HCT116 (cell line): Measurements from ENCODE around the gene PER2. TPM values are rescaled to one million over a fixed set of nuclear protein-coding genes. Genes with fewer than 3 reads are reported as not detected.

Experiments
- ATAC-seq: fragments of 200-7000 bp; cut with Tn5 transposase; 2 replicates; pipeline ENCODE4 v1.9.1; 2020; ENCODE audit warnings: mild to moderate bottlenecking, moderate library complexity
- BruUV-seq: library from RNA; stranded (reverse); fragments of 400-500 nt; replicated peaks from 2 replicates; lab custom pipeline; 2021; lab: Mats Ljungman, UMichigan
- CTCF ChIA-PET: fragments of 300-600 bp; sonication (Branson Sonifier 250); formaldehyde crosslinking; loops from one replicate; lab custom pipeline; 2021; ENCODE audit warnings: antibody characterized with exemption; lab: Charles Lee
- POLR2A ChIA-PET: fragments of 300-600, 350-600 bp; sonication (Branson Sonifier 250); formaldehyde crosslinking; loops from one replicate; lab custom pipeline; 2021; ENCODE audit warnings: antibody characterized with exemption; lab: Charles Lee
- RAD21 ChIA-PET, 2 experiments: fragments of 300-600 bp; sonication (Branson Sonifier 250); formaldehyde crosslinking; loops; one replicate each; lab custom pipeline; 2023; ENCODE audit warnings: low total read pairs in 2 of 2; ENCODE audit not compliant: uncharacterized antibody in 2 of 2, unreplicated experiment in 2 of 2, low non-redundant PET in 1 of 2; lab: Charles Lee
- DNase-seq: peaks from one replicate; pipeline ENCODE4 v3.0.0-alpha.2; 2010; ENCODE audit warnings: low read depth, low spot score
- H2AFZ ChIP-seq: fragments of 200-600 bp; shearing (Covaris generic), sonication (generic); 2 replicates; pipeline ENCODE4 v1.6.1; 2017; ENCODE audit warnings: low read depth, mixed run types, mixed read lengths, antibody characterized with exemption, low read length; ENCODE audit not compliant: poor library complexity, severe bottlenecking
- H3K27ac ChIP-seq: 2 replicates; pipeline ENCODE4 v1.5.1; 2012; ENCODE audit warnings: low read depth, low read length
- H3K27me3 ChIP-seq: fragments of 200-600 bp; sonication (generic); 2 replicates; pipeline ENCODE4 v1.6.1; 2016; ENCODE audit warnings: mixed run types, low read length, mixed read lengths; ENCODE audit not compliant: insufficient read depth
- H3K36me3 ChIP-seq, 2 experiments: fragments of 200-500 bp in 1 of 2; fragments of 200-600 bp in 1 of 2; sonication (Bioruptor generic) in 1 of 2; sonication (generic) in 1 of 2; 2 replicates each; pipeline versions ENCODE4 v1.5.1 to v1.6.1; 2014 to 2016; ENCODE audit warnings: low read length in 2 of 2, inconsistent platforms in 1 of 2, mixed read lengths in 1 of 2, mixed run types in 1 of 2; ENCODE audit not compliant: insufficient read depth in 2 of 2, control insufficient read depth in 1 of 2
- H3K4me1 ChIP-seq, 2 experiments: fragments of 200-600 bp in 1 of 2; sonication (generic) in 1 of 2; 2 replicates each; pipeline versions ENCODE4 v1.5.1 to v1.6.1; 2012 to 2017; ENCODE audit warnings: low read length in 2 of 2, inconsistent platforms in 1 of 2, mild to moderate bottlenecking in 1 of 2, mixed read lengths in 1 of 2, mixed run types in 1 of 2, moderate library complexity in 1 of 2; ENCODE audit not compliant: insufficient read depth in 2 of 2, control insufficient read depth in 1 of 2
- H3K4me2 ChIP-seq: fragments of 200-600 bp; sonication (generic); 2 replicates; pipeline ENCODE4 v1.6.1; 2017; ENCODE audit warnings: mixed run types, low read length, mixed read lengths
- H3K4me3 ChIP-seq, 2 experiments: fragments of 200-600 bp in 1 of 2; sonication (generic) in 1 of 2; replicated peaks in 1 of 2; 2 replicates each; pipeline ENCODE4 v1.5.1; 2011 to 2016; ENCODE audit warnings: low read length in 2 of 2, control low read depth in 1 of 2, low read depth in 1 of 2, mild to moderate bottlenecking in 1 of 2, mixed read lengths in 1 of 2, mixed run types in 1 of 2
- H3K79me2 ChIP-seq: fragments of 200-600 bp; sonication (generic); 2 replicates; pipeline ENCODE4 v1.6.1; 2017; ENCODE audit warnings: mild to moderate bottlenecking, mixed run types, low read length, moderate library complexity, mixed read lengths; ENCODE audit not compliant: insufficient read depth
- H3K9ac ChIP-seq: fragments of 200-600 bp; sonication (generic); 2 replicates; pipeline ENCODE4 v1.6.1; 2016; ENCODE audit warnings: low read length, mixed read lengths
- H3K9me2 ChIP-seq: fragments of 200-600 bp; sonication (generic), shearing (Covaris generic); 2 replicates; pipeline ENCODE4 v1.6.1; 2017; ENCODE audit warnings: mixed run types, mild to moderate bottlenecking, moderate library complexity; ENCODE audit not compliant: insufficient read depth
- H3K9me3 ChIP-seq, 2 experiments: fragments of 200-500 bp in 1 of 2; fragments of 200-600 bp in 1 of 2; sonication (Bioruptor generic) in 1 of 2; sonication (generic) in 1 of 2; 2 replicates each; pipeline ENCODE4 v1.6.1; 2014 to 2017; ENCODE audit warnings: low read length in 2 of 2, mixed read lengths in 2 of 2, inconsistent platforms in 1 of 2, low read depth in 1 of 2, mild to moderate bottlenecking in 1 of 2, mixed run types in 1 of 2, moderate library complexity in 1 of 2; ENCODE audit not compliant: control insufficient read depth in 1 of 2, insufficient read depth in 1 of 2
- H4K20me1 ChIP-seq: fragments of 200-600 bp; sonication (generic), shearing (Covaris generic); 2 replicates; pipeline ENCODE4 v1.6.1; 2017; ENCODE audit warnings: mixed run types, mild to moderate bottlenecking, moderate library complexity; ENCODE audit not compliant: insufficient read depth
- CBX3 ChIP-seq: IDR thresholded peaks from 2 replicates; pipeline ENCODE4 v1.6.1; 2012; ENCODE audit warnings: low read depth
- CEBPB ChIP-seq: IDR thresholded peaks from 2 replicates; pipeline ENCODE4 v1.6.1; 2012; ENCODE audit warnings: low read depth
- EGR1 ChIP-seq: IDR thresholded peaks from 2 replicates; pipeline ENCODE4 v1.6.1; 2012; ENCODE audit warnings: low read depth
- ELF1 ChIP-seq: IDR thresholded peaks from 2 replicates; pipeline ENCODE4 v1.6.1; 2012; ENCODE audit warnings: low read depth, borderline replicate concordance
- EZH2 ChIP-seq: fragments of 200-600 bp; sonication (generic); IDR thresholded peaks from 2 replicates; pipeline ENCODE4 v1.6.1; 2017; ENCODE audit warnings: antibody characterized with exemption, mixed run types
- JUND ChIP-seq: IDR thresholded peaks from 2 replicates; pipeline ENCODE4 v1.6.1; 2012
- POLR2A ChIP-seq: IDR thresholded peaks from 2 replicates; pipeline ENCODE4 v1.7.0; 2011; ENCODE audit warnings: borderline replicate concordance; ENCODE audit not compliant: insufficient read depth, insufficient read length; ENCODE audit errors: extremely low read depth
- POLR2AphosphoS5 ChIP-seq: IDR thresholded peaks from 2 replicates; pipeline ENCODE4 v1.6.1; 2011; ENCODE audit warnings: mild to moderate bottlenecking, low read depth, low read length, moderate library complexity
- RAD21 ChIP-seq: IDR thresholded peaks from 2 replicates; pipeline ENCODE4 v1.6.1; 2012; ENCODE audit warnings: low read depth, mild to moderate bottlenecking
- SIN3A ChIP-seq: IDR thresholded peaks from 2 replicates; pipeline ENCODE4 v1.6.1; 2012; ENCODE audit warnings: low read depth
- SRF ChIP-seq: IDR thresholded peaks from 2 replicates; pipeline ENCODE4 v1.6.1; 2012; ENCODE audit warnings: low read depth
- TCF7L2 ChIP-seq: IDR thresholded peaks from 2 replicates; pipeline ENCODE4 v1.7.0; 2011; ENCODE audit warnings: borderline replicate concordance, inconsistent platforms; ENCODE audit not compliant: insufficient read depth, insufficient read length; ENCODE audit errors: extremely low read depth
- YY1 ChIP-seq: IDR thresholded peaks from 2 replicates; pipeline ENCODE4 v1.6.1; 2011; ENCODE audit warnings: low read length, low read depth, moderate library complexity, mild to moderate bottlenecking; ENCODE audit not compliant: insufficient replicate concordance; ENCODE audit errors: extremely low read depth
- ZFX ChIP-seq: fragments of 450-650 bp; IDR thresholded peaks from 2 replicates; pipeline ENCODE4 v1.6.1; 2017
- intact Hi-C: fragments of 100-400 bp; cut with micrococcal nuclease; formaldehyde crosslinking; loops from 2 replicates; pipeline ENCODE4 v1.10.0; 2022
- total RNA-seq: library from RNA; stranded (reverse); gene quantifications from one replicate; pipeline ENCODE4 v1.2.1, GENCODE V29; 2021; ENCODE audit not compliant: unreplicated experiment
- TF ChIP-seq, protein P1 (sequence below): IDR thresholded peaks from 2 replicates; pipeline ENCODE4 v1.6.1; 2012
- TF ChIP-seq, protein P2 (sequence below), 3 experiments: fragments of 200-600 bp in 1 of 3; sonication (generic) in 1 of 3; IDR thresholded peaks in 2 of 3; conservative IDR thresholded peaks in 1 of 3; 2 replicates each; pipeline ENCODE4 v1.5.1; 2012 to 2017; ENCODE audit warnings: low read depth in 2 of 3, low read length in 2 of 3, antibody characterized with exemption in 1 of 3, borderline replicate concordance in 1 of 3, control low read depth in 1 of 3, mild to moderate bottlenecking in 1 of 3, mixed read lengths in 1 of 3, mixed run types in 1 of 3, moderate library complexity in 1 of 3; ENCODE audit not compliant: insufficient read depth in 1 of 3

Gene PER2
- total RNA-seq, 1 experiment from 2014 or later: 18.7 TPM

DNA sequence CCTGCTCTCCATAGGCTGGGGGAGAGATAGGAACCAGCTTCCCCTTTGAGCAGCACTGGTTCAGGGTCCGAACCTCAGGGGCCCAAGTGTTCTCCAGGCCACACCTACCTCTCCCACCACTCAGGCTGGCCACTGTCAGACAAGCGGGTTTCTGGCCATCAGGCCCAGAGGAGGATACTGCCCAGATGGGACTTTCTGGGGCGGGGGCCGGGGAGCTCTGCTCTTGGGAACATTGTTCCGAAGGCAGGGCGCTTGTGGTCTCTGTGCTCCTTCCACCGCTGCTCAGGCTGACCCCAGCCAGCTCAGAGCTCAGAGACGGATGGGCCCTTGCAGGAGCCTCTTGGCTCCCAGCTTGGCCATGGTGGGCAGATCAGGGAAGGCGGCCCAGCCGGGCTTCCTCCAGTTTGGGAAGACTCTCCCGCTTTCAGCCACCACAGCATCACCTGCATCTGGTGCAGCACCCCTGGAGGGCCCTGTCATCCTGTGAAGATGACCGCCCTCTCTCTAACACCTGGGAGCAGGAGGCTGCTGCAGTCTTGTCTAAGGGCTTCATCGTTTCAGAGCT is 26.7 kb upstream of the PER2 start:
- Histone ChIP-seq H3K79me2 (no peaks in the 10 kb centered on the region), H3K4me3 (no peak overlapping the region), H3K9me3 (0 out of 4 replicates have a peak, but pooled peaks cover 0 to 3% of the 10 kb centered on the region in 2 experiments), H3K9me2 (no peaks in the 10 kb centered on the region), H3K4me1 (peaks cover 6 to 7% of the 10 kb centered on the region in 2 experiments; a peak in 2 of 4 replicates), H3K9ac (no peak overlapping the region), H3K36me3 (no peaks in the 10 kb centered on the region), H3K27ac (no peak overlapping the region), H4K20me1 (no peaks in the 10 kb centered on the region), H3K4me2 (no peak overlapping the region), H3K27me3 (no peaks in the 10 kb centered on the region), H2AFZ (no peak overlapping the region)
- POLR2A ChIA-PET: no interaction called here
- ATAC-seq (no peak), DNase-seq (no peak)
- TF ChIP-seq POLR2AphosphoS5 (no peak), EGR1 (no peak), EZH2 (no peak), YY1 (no peak), JUND (no peak), CEBPB (no peak), TCF7L2 (no peak), SRF (no peak), POLR2A (no peak), RAD21 (no peak)
- RAD21 ChIA-PET: no interaction called here
- CTCF ChIA-PET: no interaction called here
- intact Hi-C loops: no loop called here
- no TSS peak for BruUV-seq

DNA sequence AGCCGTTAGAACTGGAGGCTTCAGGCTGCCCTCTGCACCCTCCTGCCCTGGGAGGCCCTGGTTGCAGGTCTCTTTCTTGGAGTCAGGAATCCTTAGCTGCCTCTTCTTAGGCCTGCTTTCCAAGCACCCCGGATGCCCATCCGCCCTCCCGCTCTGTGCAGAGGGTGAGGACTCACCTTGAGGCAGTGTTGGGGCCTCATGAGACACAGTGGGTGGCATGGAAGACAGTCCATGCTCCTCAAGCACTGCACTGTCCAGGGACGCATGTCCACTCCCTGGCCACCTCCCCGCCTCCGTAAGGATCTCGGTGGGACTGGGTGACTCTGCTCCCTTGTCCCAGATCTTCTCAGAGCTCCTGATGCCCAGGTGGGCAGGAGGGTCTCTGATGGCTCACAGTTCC is 26.2 kb upstream of the PER2 start:
- Histone ChIP-seq H2AFZ (no peak overlapping the region), H3K9me2 (no peaks in the 10 kb centered on the region), H3K4me3 (no peak overlapping the region), H3K4me2 (no peak overlapping the region), H3K36me3 (no peaks in the 10 kb centered on the region), H3K9me3 (0 out of 4 replicates have a peak, but pooled peaks cover 0 to 3% of the 10 kb centered on the region in 2 experiments), H3K27ac (no peak overlapping the region), H3K27me3 (no peaks in the 10 kb centered on the region), H4K20me1 (no peaks in the 10 kb centered on the region), H3K4me1 (peaks cover 2 to 3% of the 10 kb centered on the region in 2 experiments; a peak in 2 of 4 replicates), H3K79me2 (no peaks in the 10 kb centered on the region), H3K9ac (no peak overlapping the region)
- TF ChIP-seq EZH2 (no peak), ELF1 (no peak), YY1 (no peak), POLR2AphosphoS5 (no peak), ZFX (no peak), CEBPB (no peak), CBX3 (no peak), SIN3A (no peak), JUND (no peak), TCF7L2 (no peak)
- TF ChIP-seq, protein P1, sequence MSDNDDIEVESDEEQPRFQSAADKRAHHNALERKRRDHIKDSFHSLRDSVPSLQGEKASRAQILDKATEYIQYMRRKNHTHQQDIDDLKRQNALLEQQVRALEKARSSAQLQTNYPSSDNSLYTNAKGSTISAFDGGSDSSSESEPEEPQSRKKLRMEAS: no peak
- TF ChIP-seq, protein P2, sequence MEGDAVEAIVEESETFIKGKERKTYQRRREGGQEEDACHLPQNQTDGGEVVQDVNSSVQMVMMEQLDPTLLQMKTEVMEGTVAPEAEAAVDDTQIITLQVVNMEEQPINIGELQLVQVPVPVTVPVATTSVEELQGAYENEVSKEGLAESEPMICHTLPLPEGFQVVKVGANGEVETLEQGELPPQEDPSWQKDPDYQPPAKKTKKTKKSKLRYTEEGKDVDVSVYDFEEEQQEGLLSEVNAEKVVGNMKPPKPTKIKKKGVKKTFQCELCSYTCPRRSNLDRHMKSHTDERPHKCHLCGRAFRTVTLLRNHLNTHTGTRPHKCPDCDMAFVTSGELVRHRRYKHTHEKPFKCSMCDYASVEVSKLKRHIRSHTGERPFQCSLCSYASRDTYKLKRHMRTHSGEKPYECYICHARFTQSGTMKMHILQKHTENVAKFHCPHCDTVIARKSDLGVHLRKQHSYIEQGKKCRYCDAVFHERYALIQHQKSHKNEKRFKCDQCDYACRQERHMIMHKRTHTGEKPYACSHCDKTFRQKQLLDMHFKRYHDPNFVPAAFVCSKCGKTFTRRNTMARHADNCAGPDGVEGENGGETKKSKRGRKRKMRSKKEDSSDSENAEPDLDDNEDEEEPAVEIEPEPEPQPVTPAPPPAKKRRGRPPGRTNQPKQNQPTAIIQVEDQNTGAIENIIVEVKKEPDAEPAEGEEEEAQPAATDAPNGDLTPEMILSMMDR (IDR thresholded peaks at IDR 0.05 in 2 of 3, conservative IDR thresholded peaks at IDR 0.05 in 1 of 3; ENCODE audit: borderline replicate concordance in 1 of 3, insufficient read depth in 1 of 3, low read depth in 2 of 3, low read length in 2 of 3): no peak
- CTCF ChIA-PET: no interaction called here
- POLR2A ChIA-PET: no interaction called here
- intact Hi-C loops: no loop called here
- no TSS peak for BruUV-seq
- DNase-seq: no peak
- no peak for ATAC-seq
- RAD21 ChIA-PET: no interaction called here
